ENCODE measurements around the gene ALKBH8. TPM values are rescaled to one million over a fixed set of nuclear protein-coding genes. Genes with fewer than 3 reads are reported as not detected.
"Not testable (repeated sequence)": the region's sequence is repeated elsewhere in the genome, so short reads cannot be mapped to it uniquely, and the experiment has no call there.

ALKBH8 gene
- total and polyA plus RNA-seq, 12 donors = 2.2 to 7.8 (median 6.4) TPM

DNA sequence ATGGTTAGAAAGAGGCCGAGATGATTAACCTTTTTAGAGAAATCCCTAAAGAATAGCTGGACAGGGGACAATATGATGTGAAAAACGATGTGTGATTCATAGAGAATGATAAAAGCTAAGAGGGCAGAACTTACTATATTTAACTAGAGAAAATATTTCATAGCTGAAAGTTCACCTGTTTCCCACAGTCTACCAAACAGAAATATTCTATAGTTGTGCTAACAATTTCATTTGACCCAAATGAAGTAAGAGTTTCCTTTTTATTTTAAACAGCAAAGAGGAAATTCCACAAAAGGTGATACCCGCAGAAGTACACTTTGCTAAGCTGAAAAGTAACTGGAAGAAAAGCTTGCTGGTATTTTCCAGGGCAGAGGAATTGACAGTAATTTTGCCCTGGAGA is 26.7 kb downstream of the ALKBH8 start:
- TF ChIP-seq, protein P1, sequence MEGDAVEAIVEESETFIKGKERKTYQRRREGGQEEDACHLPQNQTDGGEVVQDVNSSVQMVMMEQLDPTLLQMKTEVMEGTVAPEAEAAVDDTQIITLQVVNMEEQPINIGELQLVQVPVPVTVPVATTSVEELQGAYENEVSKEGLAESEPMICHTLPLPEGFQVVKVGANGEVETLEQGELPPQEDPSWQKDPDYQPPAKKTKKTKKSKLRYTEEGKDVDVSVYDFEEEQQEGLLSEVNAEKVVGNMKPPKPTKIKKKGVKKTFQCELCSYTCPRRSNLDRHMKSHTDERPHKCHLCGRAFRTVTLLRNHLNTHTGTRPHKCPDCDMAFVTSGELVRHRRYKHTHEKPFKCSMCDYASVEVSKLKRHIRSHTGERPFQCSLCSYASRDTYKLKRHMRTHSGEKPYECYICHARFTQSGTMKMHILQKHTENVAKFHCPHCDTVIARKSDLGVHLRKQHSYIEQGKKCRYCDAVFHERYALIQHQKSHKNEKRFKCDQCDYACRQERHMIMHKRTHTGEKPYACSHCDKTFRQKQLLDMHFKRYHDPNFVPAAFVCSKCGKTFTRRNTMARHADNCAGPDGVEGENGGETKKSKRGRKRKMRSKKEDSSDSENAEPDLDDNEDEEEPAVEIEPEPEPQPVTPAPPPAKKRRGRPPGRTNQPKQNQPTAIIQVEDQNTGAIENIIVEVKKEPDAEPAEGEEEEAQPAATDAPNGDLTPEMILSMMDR (IDR thresholded peaks at IDR 0.05) = no peak
- no peak for ATAC-seq
- no peak overlapping the region for H3K4me3 ChIP-seq
- DNase-seq = no peak
- no peaks in the 10 kb centered on the region for H3K27me3 ChIP-seq
- no peak overlapping the region for H3K27ac ChIP-seq
- 80 to 84% methylated on average over 3 of the region's 3 CpGs for WGBS, 2 donors
- intact Hi-C loops (cut with DNase I) = no loop called here
- peaks cover 0 to 46% (median 6%) of the 10 kb centered on the region in 9 donors for H3K36me3 ChIP-seq
- H3K9me3 ChIP-seq = no peaks in the 10 kb centered on the region
- H3K4me1 ChIP-seq = no peaks in the 10 kb centered on the region

DNA sequence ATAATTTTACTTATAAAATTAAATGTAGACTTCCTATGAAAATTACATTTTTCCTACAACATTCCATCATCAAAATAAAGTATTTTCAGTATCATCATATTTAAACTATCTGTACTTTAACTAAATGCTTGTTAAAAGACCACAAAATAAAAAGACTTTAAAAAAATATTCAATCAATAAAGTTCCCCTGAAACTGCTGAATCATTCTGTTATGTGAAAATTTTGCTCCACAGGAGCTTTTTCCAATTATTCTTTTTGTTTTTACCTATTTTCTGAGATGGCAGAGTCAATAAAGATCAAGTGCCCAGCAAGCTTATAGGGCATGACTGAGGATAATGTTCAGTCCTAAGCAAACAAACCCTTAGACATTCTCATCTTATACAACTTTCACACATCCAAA is 27.3 kb downstream of the ALKBH8 start:
- TF ChIP-seq, protein P1 (IDR thresholded peaks at IDR 0.05) = no peak
- intact Hi-C loops (cut with DNase I) = no loop called here
- H3K4me3 ChIP-seq = no peak overlapping the region
- H3K9me3 ChIP-seq = no peaks in the 10 kb centered on the region
- H3K36me3 ChIP-seq = peaks cover 0 to 43% (median 6%) of the 10 kb centered on the region in 9 donors
- no peaks in the 10 kb centered on the region for H3K4me1 ChIP-seq
- no peaks in the 10 kb centered on the region for H3K27me3 ChIP-seq
- ATAC-seq (no peak), DNase-seq (no peak)
- no peak overlapping the region for H3K27ac ChIP-seq

GRCh38 chr11:107537155-107537554 is 28.4 kb downstream of the ALKBH8 start:
- H3K27ac ChIP-seq; H3K9me3 ChIP-seq; DNase-seq; H3K4me3 ChIP-seq; intact Hi-C loops (cut with DNase I); H3K4me1 ChIP-seq; H3K27me3 ChIP-seq; ATAC-seq: not testable (repeated sequence)
- peaks cover 0 to 37% (median 6%) of the 10 kb centered on the region in 9 donors for H3K36me3 ChIP-seq

DNA sequence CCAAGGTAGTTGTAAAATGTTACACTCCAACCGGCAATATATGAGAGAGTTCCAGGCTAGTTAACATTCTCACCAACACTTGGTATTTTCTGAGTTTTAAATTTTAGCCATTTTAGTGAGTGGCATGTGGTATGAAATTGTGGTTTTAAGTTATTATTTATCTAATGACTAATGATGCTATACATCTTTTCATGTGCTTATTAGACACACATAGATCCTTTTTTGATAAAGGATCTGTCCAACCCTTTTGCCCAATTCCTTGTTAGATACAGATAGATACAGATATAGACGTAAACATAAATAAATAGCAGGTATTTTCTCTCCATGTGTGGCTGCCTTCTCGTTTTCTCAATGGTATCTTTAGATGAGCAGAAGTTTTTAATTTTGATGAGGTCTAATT is 39.3 kb downstream of the ALKBH8 start:
- no peaks in the 10 kb centered on the region for H3K4me1 ChIP-seq
- H3K4me3 ChIP-seq = no peak overlapping the region
- WGBS, 2 donors = 97% methylated on average over 3 of the region's 3 CpGs
- H3K27me3 ChIP-seq = no peaks in the 10 kb centered on the region
- H3K9me3 ChIP-seq = peaks cover 0 to 12% (median 0%) of the 10 kb centered on the region in 11 donors
- no peak overlapping the region for H3K27ac ChIP-seq
- peaks cover 0 to 67% (median 8%) of the 10 kb centered on the region in 9 donors for H3K36me3 ChIP-seq
- DNase-seq = no peak
- intact Hi-C loops (cut with DNase I) = no loop called here
- no peak for ATAC-seq
- TF ChIP-seq, protein P1 (IDR thresholded peaks at IDR 0.05) = no peak

DNA sequence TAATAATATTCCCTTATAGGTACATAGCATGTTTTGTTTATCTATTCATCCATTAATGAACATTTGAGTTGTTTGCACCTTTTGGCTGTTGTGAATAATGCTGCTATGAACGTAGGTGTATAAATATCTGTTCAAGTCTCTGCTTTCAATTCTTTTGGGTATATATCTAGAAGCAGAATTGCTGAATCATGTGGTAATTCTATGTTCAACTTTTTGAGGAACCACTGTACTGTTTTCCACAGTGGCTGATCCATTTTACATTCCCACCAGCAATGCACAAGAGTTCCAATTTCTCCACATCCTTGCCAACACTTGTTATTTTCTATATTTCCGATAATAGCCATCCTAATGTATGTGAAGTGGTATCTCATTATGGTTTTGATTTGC is 56.7 kb downstream of the ALKBH8 start:
- peaks cover 0 to 69% (median 9%) of the 10 kb centered on the region in 9 donors for H3K36me3 ChIP-seq
- intact Hi-C loops (cut with DNase I) = no loop called here
- DNase-seq (no peak), ATAC-seq (no peak)
- no peak overlapping the region for H3K27ac ChIP-seq
- no peaks in the 10 kb centered on the region for H3K27me3 ChIP-seq
- TF ChIP-seq, protein P1 (IDR thresholded peaks at IDR 0.05) = no peak
- WGBS, 2 donors = 98 to 99% methylated on average over 2 of the region's 2 CpGs
- no peaks in the 10 kb centered on the region for H3K9me3 ChIP-seq
- no peak overlapping the region for H3K4me3 ChIP-seq
- peaks cover 0 to 6% (median 0%) of the 10 kb centered on the region in 9 donors for H3K4me1 ChIP-seq

All from heart right ventricle (tissue), 16 donors.